NCI-H524 (cell line): ENCODE measurements around the gene COX5B.
"Not testable (repeated sequence)": the region's sequence is repeated elsewhere in the genome, so short reads cannot be mapped to it uniquely, and the experiment has no call there.

ENCODE experiments used
- DNase-seq, 2 experiments: peaks; one replicate each; lab custom pipeline; 2025; lab: John Stamatoyannopoulos, UW

COX5B gene

GRCh38 chr2:97673182-97673914 is 27.5 kb downstream of the COX5B start:
- no peak for DNase-seq

- no peak for DNase-seq
Measured at GRCh38 chr2:97673915-97674283, 28.0 kb downstream of the COX5B start.

GRCh38 chr2:97675430-97676113 is 29.7 kb downstream of the COX5B start:
- no peak for DNase-seq

GRCh38 chr2:97676620-97677019 is 30.8 kb downstream of the COX5B start:
- no peak for DNase-seq

- DNase-seq = no peak
Measured at GRCh38 chr2:97677480-97677879, 31.6 kb downstream of the COX5B start.

- no peak for DNase-seq
Measured at GRCh38 chr2:97678298-97678697, 32.4 kb downstream of the COX5B start.

GRCh38 chr2:97687235-97687634 is 41.4 kb downstream of the COX5B start:
- not testable (repeated sequence) for DNase-seq

GRCh38 chr2:97688062-97688827 is 42.4 kb downstream of the COX5B start:
- no peak for DNase-seq

GRCh38 chr2:97691166-97691565 is 45.3 kb downstream of the COX5B start:
- no peak for DNase-seq

- DNase-seq = no peak
Measured at GRCh38 chr2:97693476-97693875, 47.6 kb downstream of the COX5B start.

GRCh38 chr2:97695744-97696143 is 49.9 kb downstream of the COX5B start:
- no peak for DNase-seq

- peak; percentile 11 to 76 for DNase-seq
Measured at GRCh38 chr2:97697252-97698235, 51.7 kb downstream of the COX5B start.
